Panc1 (cell line): ENCODE results near the gene TMEM81.

Experiments
- CTCF ChIP-seq: fragments of 450-650 bp; IDR thresholded peaks from 2 replicates; pipeline ENCODE4 v1.5.1; 2017; ENCODE audit warnings: mild to moderate bottlenecking
- POLR2AphosphoS5 ChIP-seq: IDR thresholded peaks from 2 replicates; pipeline ENCODE4 v1.6.1; 2012; ENCODE audit warnings: mild to moderate bottlenecking, low read depth, low read length, moderate library complexity

GRCh38 chr1:205046870-205047269 lies 37.4 kb downstream of the TMEM81 start:
- TF ChIP-seq CTCF (no peak), POLR2AphosphoS5 (no peak)
